Fibroblast of skin of left quadriceps (primary cell): ENCODE results near the gene STOML2.
A peak's percentile ranks its signal among the peaks of the same experiment; 100 is the strongest.

Source experiments
- DNase-seq, 2 experiments: peaks; one replicate each; pipeline ENCODE4 v3.0.0-alpha.2; 2013; ENCODE audit warnings: low read depth in 2 of 2

STOML2 gene

DNA sequence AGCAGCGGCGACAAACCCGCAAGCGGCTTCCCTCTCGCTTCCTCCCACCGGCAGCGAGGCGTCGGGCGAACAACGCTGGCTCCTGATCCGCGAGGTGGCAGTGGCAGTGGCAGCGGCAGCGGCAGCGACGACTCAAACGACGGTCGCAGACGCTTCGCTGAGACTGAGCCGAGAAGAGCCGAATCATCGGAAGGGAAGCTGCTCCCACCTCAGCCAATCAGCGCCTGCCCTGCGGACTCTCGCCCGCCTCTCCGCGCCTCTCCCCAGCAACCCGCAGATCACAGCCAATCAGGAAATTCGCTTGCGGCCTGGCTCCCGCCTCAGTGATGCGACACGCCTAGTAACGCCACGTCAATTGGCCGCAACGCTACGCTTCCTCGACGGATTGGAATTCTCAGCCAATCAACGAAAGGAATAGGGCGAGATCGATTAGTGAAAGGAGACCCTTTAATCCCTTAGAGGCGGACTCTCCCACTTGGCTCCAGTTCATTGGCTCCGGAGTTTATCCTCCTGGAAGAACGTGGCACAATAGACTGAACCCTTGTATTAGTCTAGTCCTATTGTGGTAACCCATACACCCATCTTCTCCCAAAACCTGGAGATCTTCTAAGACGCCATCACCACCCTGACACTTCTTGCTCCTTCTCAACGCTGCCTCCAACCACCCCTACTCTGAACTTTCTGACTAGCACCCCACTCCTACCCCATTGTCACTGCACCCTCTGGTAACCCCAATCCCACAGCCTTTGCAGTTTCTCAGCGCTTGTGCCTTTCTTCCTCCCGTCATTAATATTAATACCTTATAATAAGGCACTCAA lies 30.3 kb downstream of the STOML2 start, which contains the start of gene VCP:
Gene VCP, minus strand, starts transcription at position 165 of the 818 bp plus-strand sequence. CDS start 272 bp downstream, outside the sequence.
- DNase-seq: peak; percentile 99

- DNase-seq: peak; percentile 46 to 47
Observed at GRCh38 chr9:35071814-35072460, 31.0 kb downstream of the STOML2 start.

DNA sequence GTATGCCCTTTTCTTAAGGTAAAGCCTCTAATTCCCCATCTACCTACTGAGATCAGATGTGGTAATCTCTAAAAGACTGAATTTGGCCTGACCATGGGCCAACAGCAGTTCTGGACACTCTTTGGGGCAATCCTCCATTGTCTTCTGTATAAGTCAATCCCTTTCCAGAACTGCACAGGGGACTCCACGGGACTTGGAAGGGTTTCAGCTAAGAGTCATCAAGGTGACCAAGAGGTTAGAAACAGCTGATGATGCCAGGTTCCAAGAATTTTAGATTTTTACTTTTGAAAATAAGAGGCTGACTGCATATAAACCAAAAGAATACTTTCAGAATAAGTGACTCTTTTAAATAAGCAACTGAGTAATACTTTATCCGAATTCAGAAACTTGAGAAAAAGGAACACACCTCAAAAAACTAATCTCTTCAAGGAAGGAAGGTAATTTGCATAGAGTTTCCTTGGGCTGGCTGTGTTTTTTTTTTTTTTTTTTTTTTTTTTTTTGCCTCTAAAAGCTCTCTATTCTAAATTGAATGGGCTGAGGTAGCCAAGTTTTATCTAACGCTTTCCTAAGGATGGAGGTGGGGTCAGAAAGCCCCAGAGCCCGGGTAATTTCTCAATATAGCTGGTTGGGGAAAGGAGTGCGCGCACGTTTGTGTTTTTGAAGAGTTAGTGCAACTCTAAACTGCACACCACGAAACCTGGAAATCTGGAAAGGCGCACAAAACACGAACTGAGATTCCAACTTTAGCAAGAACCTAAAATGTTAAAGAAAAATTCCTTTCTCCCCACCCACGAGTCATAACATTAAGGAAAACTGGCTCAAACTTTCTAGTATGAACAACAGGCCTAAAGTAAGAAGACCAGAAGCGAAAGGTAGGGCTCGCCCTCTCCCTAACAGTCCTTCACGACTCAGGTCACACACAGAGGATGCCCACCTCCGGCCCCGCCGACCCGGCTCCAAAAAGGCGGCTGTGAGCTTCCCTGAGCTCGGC lies 31.8 kb downstream of the STOML2 start:
- DNase-seq: no peak

- DNase-seq: no peak
Observed at GRCh38 chr9:35069020-35069419, 33.9 kb downstream of the STOML2 start.

DNA sequence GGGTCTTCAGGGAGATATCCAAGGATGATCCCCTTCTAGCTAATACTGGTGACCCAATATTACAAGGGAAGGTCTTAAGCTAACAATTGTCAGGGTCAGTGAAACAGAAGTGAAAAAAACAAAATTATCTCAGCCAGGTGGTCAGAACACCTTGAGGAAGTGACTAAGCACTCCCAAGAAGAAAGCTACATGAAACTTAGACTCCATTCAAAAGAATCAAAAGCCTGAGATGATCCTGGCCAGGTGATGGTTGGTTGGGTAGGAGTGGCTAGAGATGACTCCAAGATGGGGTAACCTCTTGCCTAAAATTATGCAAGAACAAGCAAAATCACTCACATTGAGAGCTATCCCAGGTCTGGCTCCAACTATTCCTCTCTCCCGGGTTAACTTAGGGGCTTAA lies 35.9 kb downstream of the STOML2 start:
- DNase-seq: no peak

DNA sequence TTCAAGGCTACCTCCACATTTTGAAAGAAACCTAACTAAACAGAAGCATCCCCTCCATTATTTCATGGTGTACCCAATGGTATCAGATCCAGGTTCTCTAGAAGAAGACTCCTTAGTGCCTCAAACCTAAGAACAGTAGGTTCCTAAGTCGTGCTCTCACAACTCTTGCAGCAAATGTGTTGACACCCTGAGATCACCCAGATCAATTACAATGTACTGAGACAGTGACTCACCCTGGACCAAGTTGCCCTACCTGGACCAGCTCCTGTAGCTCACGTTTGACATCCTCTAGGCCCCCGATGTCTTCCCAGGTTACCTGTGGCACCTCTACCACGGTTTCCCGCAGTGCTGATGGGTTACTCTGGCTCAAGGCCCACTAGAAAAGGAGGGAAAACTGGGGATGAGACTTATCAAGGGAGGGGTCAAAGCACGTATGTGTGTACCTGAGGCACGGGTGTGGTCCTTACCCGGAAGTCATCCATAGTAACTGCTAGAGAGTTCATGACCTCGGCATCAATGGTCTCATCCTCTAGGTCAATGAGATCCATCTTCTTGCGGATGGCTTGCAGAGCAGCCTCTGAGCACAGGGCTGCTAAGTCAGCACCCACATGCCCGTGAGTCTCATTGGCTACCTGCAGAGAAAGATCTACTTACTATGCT lies 42.3 kb downstream of the STOML2 start:
- DNase-seq: no peak

DNA sequence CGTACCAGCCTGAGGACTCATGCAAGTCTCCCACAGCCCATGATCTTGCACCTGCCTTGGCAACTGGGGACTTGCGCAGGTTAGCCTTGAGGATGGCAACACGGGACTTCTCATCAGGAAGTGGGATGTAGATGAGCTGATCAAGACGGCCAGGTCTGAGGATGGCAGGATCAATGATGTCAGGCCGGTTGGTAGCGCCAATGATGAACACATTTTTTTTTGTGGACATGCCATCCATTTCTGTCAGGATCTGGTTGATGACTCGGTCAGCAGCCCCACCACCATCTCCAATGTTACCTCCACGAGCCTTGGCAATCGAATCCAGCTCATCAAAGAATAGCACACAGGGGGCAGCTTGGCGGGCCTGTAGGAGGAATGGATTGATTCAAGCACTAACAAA lies 43.5 kb downstream of the STOML2 start:
- DNase-seq: no peak

DNA sequence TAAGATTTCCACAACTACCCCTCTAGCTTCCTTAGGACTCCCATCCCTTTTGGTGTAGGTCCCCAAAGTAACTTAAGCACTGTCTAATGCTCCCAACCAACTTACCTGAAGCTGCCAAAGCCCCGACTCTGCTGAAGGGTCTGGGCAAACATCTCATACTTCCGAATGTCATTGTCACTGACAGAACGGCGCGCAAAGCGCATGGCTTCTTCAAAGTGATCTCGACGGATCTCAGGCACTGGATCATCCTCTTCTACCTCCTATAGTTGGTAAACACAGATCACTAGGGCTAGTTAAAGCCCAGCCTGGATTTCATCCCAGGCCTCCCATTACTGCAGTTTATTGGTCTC lies 45.7 kb downstream of the STOML2 start:
- no peak for DNase-seq

DNA sequence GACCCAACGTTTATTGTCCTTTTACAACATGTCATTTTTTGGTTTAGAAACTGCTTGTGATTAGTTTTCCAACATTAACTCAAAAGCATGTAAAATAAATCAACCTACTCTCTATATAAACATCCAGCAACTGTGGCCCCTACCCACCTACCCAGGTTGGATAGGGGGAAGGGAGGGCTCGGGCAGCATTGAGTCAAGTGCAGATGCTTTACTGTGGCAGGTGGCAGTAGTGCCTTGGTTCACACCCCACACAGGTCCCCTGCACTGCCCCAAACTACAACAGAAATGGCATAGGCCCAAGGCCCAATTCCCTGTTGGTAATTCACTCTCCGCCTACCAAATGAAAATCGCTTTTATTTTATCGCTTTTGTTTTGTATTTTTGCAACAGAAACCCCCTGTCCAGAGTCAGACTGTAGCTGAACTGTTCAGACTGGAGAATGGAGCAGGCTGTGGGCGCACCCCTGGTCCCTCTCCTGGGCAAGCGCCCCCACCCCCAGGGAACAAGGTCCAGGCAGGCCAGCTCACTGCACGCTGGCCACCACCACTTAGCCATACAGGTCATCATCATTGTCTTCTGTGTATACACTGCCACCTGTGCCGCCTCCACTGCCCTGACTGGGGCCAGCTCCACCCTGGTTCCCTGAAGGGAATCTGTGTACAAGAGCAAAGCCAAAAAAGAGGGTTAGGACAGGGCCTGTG lies 46.2 kb downstream of the STOML2 start:
- DNase-seq: no peak

GRCh38 chr9:35054871-35055644 lies 47.9 kb downstream of the STOML2 start:
- no peak for DNase-seq

DNA sequence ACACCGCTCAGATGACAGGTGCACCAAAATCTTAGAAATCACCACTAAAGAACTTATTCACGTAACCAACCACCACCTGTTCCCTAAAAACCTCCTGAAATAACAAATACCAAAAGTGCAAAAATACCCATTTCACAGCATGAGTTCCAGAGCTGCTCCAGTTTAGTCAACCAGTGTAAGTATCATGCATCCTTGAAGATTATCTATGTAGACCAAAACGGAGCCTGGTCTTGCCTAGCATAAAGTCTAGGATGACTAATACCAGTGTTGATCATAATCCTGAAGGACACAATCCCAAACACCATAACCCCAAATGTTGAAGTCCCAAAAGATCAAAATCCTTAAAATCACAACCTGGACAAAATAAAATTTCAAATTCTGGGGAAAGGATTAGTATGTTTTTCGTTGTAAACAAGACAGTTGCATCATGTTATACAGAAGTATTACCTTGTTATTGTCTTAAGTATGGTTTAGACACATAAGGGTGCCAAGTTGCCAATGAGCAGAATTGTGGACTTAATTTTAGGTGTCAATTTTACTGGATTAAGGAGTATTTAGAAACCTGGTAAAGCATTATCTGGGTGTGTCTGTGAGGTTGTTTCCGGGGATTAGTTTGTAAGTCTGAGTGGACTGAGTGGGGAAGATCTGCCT lies 48.6 kb downstream of the STOML2 start:
- DNase-seq: no peak

DNA sequence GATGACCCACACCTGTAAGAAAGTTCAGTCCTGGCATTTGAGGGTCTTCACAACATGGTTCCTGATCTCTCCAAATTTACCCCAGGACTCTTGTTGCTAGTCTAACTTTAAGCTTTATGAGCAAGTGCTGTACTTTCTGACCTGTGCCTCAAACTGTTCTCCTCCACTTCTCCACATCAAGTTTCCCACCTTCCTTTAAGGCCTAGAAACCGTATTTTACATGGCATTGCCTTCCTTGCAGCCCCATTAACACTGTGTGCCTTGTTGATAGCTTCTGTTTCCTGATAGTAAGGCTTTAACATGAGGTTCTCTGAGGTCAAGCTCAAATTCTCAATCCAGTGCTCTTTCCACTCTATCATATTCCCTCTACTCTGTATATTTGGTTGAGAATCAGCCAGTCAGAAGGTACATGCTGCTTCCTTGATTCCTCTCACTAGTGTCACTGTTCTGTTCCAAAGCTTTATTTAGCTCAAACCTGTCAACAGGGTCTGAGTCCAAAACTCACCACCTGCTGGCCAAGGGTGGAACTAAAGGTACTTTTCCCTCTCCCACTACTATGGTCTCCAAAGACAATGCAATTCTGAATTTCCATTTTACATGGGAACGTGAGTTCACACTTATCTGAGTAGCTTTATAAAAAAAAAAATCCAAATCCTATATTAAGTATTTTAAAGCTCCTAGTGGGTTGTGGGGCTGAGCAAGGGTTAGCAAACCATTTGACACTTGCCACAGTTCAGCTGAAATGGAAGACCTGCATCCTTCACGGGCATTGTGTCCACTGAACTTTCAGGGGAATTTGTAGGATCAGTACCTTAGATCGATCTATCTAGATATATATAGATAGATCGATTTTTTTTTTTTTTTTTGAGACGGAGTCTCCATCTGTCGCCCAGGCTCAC lies 51.6 kb downstream of the STOML2 start:
- DNase-seq: peak in 1 of 2 experiments; percentile 9
